Pancreas (tissue), 10 donors: ENCODE measurements around the gene RHBDL1. TPM values are rescaled to one million over a fixed set of nuclear protein-coding genes. Genes with fewer than 3 reads are reported as not detected.

Experiments
- ATAC-seq, 4 donors: fragments of 200-7000 bp; cut with Tn5 transposase; one replicate each; pipeline versions ENCODE4 v1.8.0 to v1.9.1; 2020; ENCODE audit warnings: mild to moderate bottlenecking in 4 of 4, moderate library complexity in 4 of 4
- DNase-seq, 6 donors: peaks; one replicate each; pipeline ENCODE4 v3.0.0-alpha.2; 2020
- FAIRE-seq: peaks from 2 replicates; lab custom pipeline; 2012; peaks lifted over from hg19 to GRCh38; lab: Jason Lieb, UNC
- H3K27ac ChIP-seq, 4 donors: fragments of 200-600 bp; sonication (generic); 1 replicate in 3 of 4; 2 replicates in 1 of 4; pipeline versions ENCODE4 v1.5.0 to v1.8.0; 2020
- H3K27me3 ChIP-seq, 4 donors: fragments of 200-600 bp; one replicate each; pipeline ENCODE4 v1.8.0; 2021
- H3K36me3 ChIP-seq, 3 donors: fragments of 200-600 bp; sonication (generic) in 1 of 3; one replicate each; pipeline versions ENCODE4 v1.5.0 to v1.8.0; 2020 to 2021
- H3K4me1 ChIP-seq, 3 donors: fragments of 200-600 bp; one replicate each; pipeline ENCODE4 v1.8.0; 2021
- H3K4me3 ChIP-seq, 4 donors: fragments of 200-600 bp; sonication (generic) in 2 of 4; one replicate each; pipeline versions ENCODE4 v1.5.0 to v1.8.0; 2020 to 2021
- H3K9me3 ChIP-seq, 4 donors: fragments of 200-600 bp; one replicate each; pipeline ENCODE4 v1.8.0; 2021
- WGBS, 2 donors: extraction: QIAGEN DNeasy Blood & Tissue Kit; methylation state at CpG; one replicate each; pipeline ENCODE4 v1.1.7; 2013; 5-methylcytosine and 5-hydroxymethylcytosine counted together
- intact Hi-C, 3 donors: fragments of 100-400 bp; cut with DNase I; formaldehyde crosslinking; loops; one replicate each; pipeline versions ENCODE4 v1.11.1 to v1.14.2; 2022
- polyA plus RNA-seq, 2 donors: library from polyadenylated mRNA; stranded (reverse); fragments of 200-250 nt; gene quantifications; one replicate each; pipeline ENCODE4 v1.2.3, GENCODE V29; 2013
- total RNA-seq, 6 donors: library from RNA; stranded (reverse); fragmentation: NEBNext Ultra II Directional in 4 of 6; extraction: Animal tissue kit (Norgen Biotek cat#: 25700) in 4 of 6; gene quantifications; one replicate each; pipeline versions ENCODE4 v1.2.1 to v1.2.4, GENCODE V29; 2021 to 2023
- TF ChIP-seq, protein P1 (sequence below), 4 donors: fragments of 200-600 bp; sonication (generic) in 3 of 4; IDR thresholded peaks; one replicate each; pipeline versions ENCODE4 v1.5.0 to v1.8.0; 2021; ENCODE audit warnings: antibody characterized with exemption in 4 of 4
- donor health status: healthy with polysubstance abuse.
- donor health status: DM: no; HTN: no; CAD: no; lungs with moderate emphysema.
- donor health status: DM: no; HTN: no; CAD: no.
- donor health status: control.
- donor health status: control.
- donor health status: Bipolar disorder and iron deficiency.
- donor health status: DM: yes; HTN: yes; CAD: no.
- donor health status: DM: no; HTN: no; CAD: no.
- donor health status: DM: no; HTN: no; CAD: no.
- donor health status: DM: yes; HTN: yes; CAD: no.

RHBDL1 gene
- total and polyA plus RNA-seq, 8 donors, result 0.28 to 5.1 (median 0.98) TPM

DNA sequence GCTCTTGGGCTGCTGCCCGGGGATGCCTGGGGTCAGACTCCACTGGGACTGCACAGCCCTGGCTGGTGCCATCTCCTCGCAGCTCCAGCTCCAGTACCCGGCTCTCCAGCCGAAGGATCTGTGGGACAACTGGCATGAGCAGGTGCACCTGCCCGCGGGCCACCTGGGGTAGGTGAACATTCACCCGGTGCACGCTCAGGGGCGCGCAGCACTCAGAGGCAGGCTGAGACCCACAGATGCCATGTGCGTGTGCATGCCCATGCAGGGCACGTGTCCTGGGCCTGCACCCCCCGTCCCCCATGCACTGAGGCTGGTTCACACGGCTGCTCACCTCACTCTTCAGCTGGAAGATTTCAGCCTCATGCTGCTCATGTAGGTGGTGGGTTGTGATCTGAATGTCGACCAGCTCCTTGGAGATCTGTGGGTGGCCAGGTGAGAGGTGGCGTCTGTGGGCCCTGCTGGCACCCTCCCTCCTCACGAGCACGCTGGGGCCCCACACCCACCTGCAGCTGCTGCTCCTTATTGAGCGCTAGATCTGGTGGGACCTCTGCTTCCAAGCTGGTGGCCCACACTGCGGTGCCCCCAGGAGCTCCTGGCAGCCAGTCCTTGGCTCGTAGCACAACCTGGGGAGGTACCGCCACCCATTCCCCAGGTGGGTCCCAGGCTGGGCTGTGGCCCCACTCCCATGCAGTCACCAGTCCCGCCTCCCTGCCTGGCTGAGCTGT, 50.2 kb downstream of the RHBDL1 start:
- ATAC-seq (no peak), FAIRE-seq (no peak), DNase-seq (peak in 2 of 6 donors; percentile 33 to 80)
- Histone ChIP-seq H3K27ac (no peak overlapping the region), H3K4me1 (peaks cover 9 to 22% (median 17%) of the 10 kb centered on the region in 3 donors), H3K9me3 (no peaks in the 10 kb centered on the region), H3K36me3 (no peaks in the 10 kb centered on the region), H3K27me3 (no peaks in the 10 kb centered on the region), H3K4me3 (no peak overlapping the region)
- 46 to 60% methylated on average over 23 of the region's 23 CpGs for WGBS, 2 donors
- intact Hi-C loops, result no loop called here
- TF ChIP-seq, protein P1, sequence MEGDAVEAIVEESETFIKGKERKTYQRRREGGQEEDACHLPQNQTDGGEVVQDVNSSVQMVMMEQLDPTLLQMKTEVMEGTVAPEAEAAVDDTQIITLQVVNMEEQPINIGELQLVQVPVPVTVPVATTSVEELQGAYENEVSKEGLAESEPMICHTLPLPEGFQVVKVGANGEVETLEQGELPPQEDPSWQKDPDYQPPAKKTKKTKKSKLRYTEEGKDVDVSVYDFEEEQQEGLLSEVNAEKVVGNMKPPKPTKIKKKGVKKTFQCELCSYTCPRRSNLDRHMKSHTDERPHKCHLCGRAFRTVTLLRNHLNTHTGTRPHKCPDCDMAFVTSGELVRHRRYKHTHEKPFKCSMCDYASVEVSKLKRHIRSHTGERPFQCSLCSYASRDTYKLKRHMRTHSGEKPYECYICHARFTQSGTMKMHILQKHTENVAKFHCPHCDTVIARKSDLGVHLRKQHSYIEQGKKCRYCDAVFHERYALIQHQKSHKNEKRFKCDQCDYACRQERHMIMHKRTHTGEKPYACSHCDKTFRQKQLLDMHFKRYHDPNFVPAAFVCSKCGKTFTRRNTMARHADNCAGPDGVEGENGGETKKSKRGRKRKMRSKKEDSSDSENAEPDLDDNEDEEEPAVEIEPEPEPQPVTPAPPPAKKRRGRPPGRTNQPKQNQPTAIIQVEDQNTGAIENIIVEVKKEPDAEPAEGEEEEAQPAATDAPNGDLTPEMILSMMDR (IDR thresholded peaks at IDR 0.05), result no peak

- TF ChIP-seq, protein P1 (IDR thresholded peaks at IDR 0.05), result no peak
- Histone ChIP-seq H3K36me3 (no peaks in the 10 kb centered on the region), H3K4me1 (peaks cover 9 to 22% (median 17%) of the 10 kb centered on the region in 3 donors), H3K27me3 (no peaks in the 10 kb centered on the region), H3K27ac (no peak overlapping the region), H3K4me3 (peak overlapping the region in 1 of 4 donors; percentile 49), H3K9me3 (no peaks in the 10 kb centered on the region)
- intact Hi-C loops, result no loop called here
- WGBS, 2 donors, result 8% methylated on average over 9 of the region's 9 CpGs
- ATAC-seq (no peak), DNase-seq (no peak), FAIRE-seq (no peak)
Measured at GRCh38 chr16:726188-726437, 50.6 kb downstream of the RHBDL1 start.

- no peak within 1 kb of the TSS for H3K27ac ChIP-seq
- no peaks in the 10 kb centered on the region for H3K27me3 ChIP-seq
- TF ChIP-seq, protein P1 (IDR thresholded peaks at IDR 0.05), result no peak
- peaks cover 9 to 19% (median 15%) of the 10 kb centered on the region in 3 donors for H3K4me1 ChIP-seq
- WGBS, 2 donors, result 1 to 2% methylated on average over 38 to 88 of the region's 88 CpGs
- peak in 3 of 4 donors; percentile 21 to 62 (median 28) for ATAC-seq
- intact Hi-C loops, result no loop called here
- H3K9me3 ChIP-seq, result no peaks in the 10 kb centered on the region
- no peak for FAIRE-seq
- peak in 4 of 6 donors; percentile 50 to 84 (median 74) for DNase-seq
- no peaks in the 10 kb centered on the region for H3K36me3 ChIP-seq
- H3K4me3 ChIP-seq, result peak within 1 kb of the TSS; percentile 14 to 49 (median 22)
Measured at GRCh38 chr16:726438-727290, 51.2 kb downstream of the RHBDL1 start, which contains the start of the genes CCDC78 and HAGHL. CCDC78 (minus strand) TSS chr16:726443; CDS start chr16:726367, 76 bp downstream. HAGHL (plus strand) TSS chr16:727106; CDS start chr16:727510, 404 bp downstream.

- Histone ChIP-seq H3K9me3 (no peaks in the 10 kb centered on the region), H3K4me3 (peak overlapping the region; percentile 14 to 49 (median 22)), H3K27me3 (no peaks in the 10 kb centered on the region), H3K27ac (no peak overlapping the region), H3K4me1 (peaks cover 9 to 16% (median 14%) of the 10 kb centered on the region in 3 donors), H3K36me3 (peaks cover 0 to 6% (median 0%) of the 10 kb centered on the region in 3 donors)
- intact Hi-C loops, result no loop called here
- TF ChIP-seq, protein P1 (IDR thresholded peaks at IDR 0.05), result no peak
- FAIRE-seq, result no peak
- ATAC-seq, result peak in 2 of 4 donors; percentile 3 to 8
- 0 to 1% methylated on average over 48 to 61 of the region's 61 CpGs for WGBS, 2 donors
- DNase-seq, result peak in 4 of 6 donors; percentile 5 to 84 (median 56)
Measured at GRCh38 chr16:727291-727977, 52.0 kb downstream of the RHBDL1 start.

Other genes starting within 250 kb of the RHBDL1 start
- gene CAPN15, start 148.0 kb upstream of the RHBDL1 start, total RNA-seq, result 10 to 100 TPM; 25.4 to 53.6 (median 37.2) TPM
- 10 to 100 TPM; 48.3 to 75.7 TPM for gene CAPN15, start 148.0 kb upstream of the RHBDL1 start, polyA plus RNA-seq
- 1 to 10 TPM in 1 of 6 donors, under 1 TPM in 5; 0.09 to 1.0 (median 0.70) TPM for gene PRR35, start 115.3 kb upstream of the RHBDL1 start, total RNA-seq
- gene PRR35, start 115.3 kb upstream of the RHBDL1 start, polyA plus RNA-seq, result under 1 TPM; 0.38 to 0.72 TPM
- under 1 TPM in 4 of 6 donors, not detected in 2; 0.08 to 0.28 (median 0.14) TPM for gene NHLRC4, start 108.7 kb upstream of the RHBDL1 start, total RNA-seq
- gene NHLRC4, start 108.7 kb upstream of the RHBDL1 start, polyA plus RNA-seq, result under 1 TPM; 0.05 to 0.27 TPM
- 10 to 100 TPM; 29.7 to 48.4 (median 40.0) TPM for gene PIGQ, start 105.7 kb upstream of the RHBDL1 start, total RNA-seq
- 100 to 1,000 TPM in 1 of 2 donors, 10 to 100 TPM in 1; 79.5 to 165 TPM for gene PIGQ, start 105.7 kb upstream of the RHBDL1 start, polyA plus RNA-seq
- 10 to 100 TPM; 19.4 to 42.4 (median 30.6) TPM for gene RAB40C, start 85.6 kb upstream of the RHBDL1 start, total RNA-seq
- 10 to 100 TPM; 47.0 to 71.4 TPM for gene RAB40C, start 85.6 kb upstream of the RHBDL1 start, polyA plus RNA-seq
- 1 to 10 TPM in 3 of 6 donors, under 1 TPM in 3; 0.75 to 2.0 (median 1.2) TPM for gene WFIKKN1, start 44.7 kb upstream of the RHBDL1 start, total RNA-seq
- 10 to 100 TPM in 1 of 2 donors, 1 to 10 TPM in 1; 2.6 to 13.8 TPM for gene WFIKKN1, start 44.7 kb upstream of the RHBDL1 start, polyA plus RNA-seq
- gene METTL26, start 39.4 kb upstream of the RHBDL1 start, total RNA-seq, result 10 to 100 TPM; 18.8 to 32.3 (median 24.4) TPM
- gene METTL26, start 39.4 kb upstream of the RHBDL1 start, polyA plus RNA-seq, result 100 to 1,000 TPM in 1 of 2 donors, 10 to 100 TPM in 1; 87.6 to 130 TPM
- 10 to 100 TPM; 19.0 to 33.9 (median 21.9) TPM for gene MCRIP2, start 33.8 kb upstream of the RHBDL1 start, total RNA-seq
- gene MCRIP2, start 33.8 kb upstream of the RHBDL1 start, polyA plus RNA-seq, result 10 to 100 TPM; 65.1 to 89.3 TPM
- gene WDR90, start 26.3 kb upstream of the RHBDL1 start, total RNA-seq, result 10 to 100 TPM; 14.7 to 23.4 (median 19.3) TPM
- 10 to 100 TPM; 85.5 to 91.3 TPM for gene WDR90, start 26.3 kb upstream of the RHBDL1 start, polyA plus RNA-seq
- 10 to 100 TPM; 33.5 to 66.2 (median 45.6) TPM for gene RHOT2, start 7.5 kb upstream of the RHBDL1 start, total RNA-seq
- 100 to 1,000 TPM; 260 to 265 TPM for gene RHOT2, start 7.5 kb upstream of the RHBDL1 start, polyA plus RNA-seq
- gene STUB1, start 4.7 kb downstream of the RHBDL1 start, total RNA-seq, result 10 to 100 TPM; 40.1 to 66.1 (median 56.0) TPM
- 100 to 1,000 TPM in 1 of 2 donors, 10 to 100 TPM in 1; 89.5 to 130 TPM for gene STUB1, start 4.7 kb downstream of the RHBDL1 start, polyA plus RNA-seq
- gene JMJD8, start 8.7 kb downstream of the RHBDL1 start, total RNA-seq, result 10 to 100 TPM; 25.0 to 40.3 (median 30.9) TPM
- gene JMJD8, start 8.7 kb downstream of the RHBDL1 start, polyA plus RNA-seq, result 10 to 100 TPM; 47.4 to 50.2 TPM
- 1 to 10 TPM; 3.5 to 7.5 (median 5.2) TPM for gene WDR24, start 14.7 kb downstream of the RHBDL1 start, total RNA-seq
- 1 to 10 TPM; 7.9 to 8.7 TPM for gene WDR24, start 14.7 kb downstream of the RHBDL1 start, polyA plus RNA-seq
- gene FBXL16, start 30.1 kb downstream of the RHBDL1 start, total RNA-seq, result 1 to 10 TPM in 4 of 6 donors, under 1 TPM in 2; 0.60 to 2.8 (median 1.7) TPM
- 10 to 100 TPM in 1 of 2 donors, 1 to 10 TPM in 1; 4.8 to 17.7 TPM for gene FBXL16, start 30.1 kb downstream of the RHBDL1 start, polyA plus RNA-seq
- 10 to 100 TPM; 27.6 to 44.9 (median 37.7) TPM for gene METRN, start 39.4 kb downstream of the RHBDL1 start, total RNA-seq
- 10 to 100 TPM; 74.2 to 82.0 TPM for gene METRN, start 39.4 kb downstream of the RHBDL1 start, polyA plus RNA-seq
- gene ANTKMT, start 45.5 kb downstream of the RHBDL1 start, total RNA-seq, result 10 to 100 TPM; 12.2 to 25.5 (median 20.1) TPM
- gene ANTKMT, start 45.5 kb downstream of the RHBDL1 start, polyA plus RNA-seq, result 10 to 100 TPM; 35.2 to 41.7 TPM
- gene CCDC78, start 50.8 kb downstream of the RHBDL1 start, total RNA-seq, result under 1 TPM; 0.16 to 0.95 (median 0.25) TPM
- 1 to 10 TPM; 2.1 to 7.7 TPM for gene CCDC78, start 50.8 kb downstream of the RHBDL1 start, polyA plus RNA-seq
- gene HAGHL, start 51.4 kb downstream of the RHBDL1 start, total RNA-seq, result 1 to 10 TPM in 4 of 6 donors, under 1 TPM in 2; 0.47 to 4.6 (median 1.1) TPM
- gene HAGHL, start 51.4 kb downstream of the RHBDL1 start, polyA plus RNA-seq, result 10 to 100 TPM in 1 of 2 donors, 1 to 10 TPM in 1; 6.4 to 17.5 TPM
- gene CIAO3, start 65.3 kb downstream of the RHBDL1 start, total RNA-seq, result 10 to 100 TPM; 11.1 to 25.4 (median 14.1) TPM
- gene CIAO3, start 65.3 kb downstream of the RHBDL1 start, polyA plus RNA-seq, result 10 to 100 TPM; 40.2 to 72.9 TPM
- 1 to 10 TPM in 2 of 6 donors, under 1 TPM in 3, not detected in 1; 0.35 to 2.4 (median 0.90) TPM for gene MSLN, start 85.1 kb downstream of the RHBDL1 start, total RNA-seq
- gene MSLN, start 85.1 kb downstream of the RHBDL1 start, polyA plus RNA-seq, result 1 to 10 TPM in 1 of 2 donors, under 1 TPM in 1; 0.96 to 4.6 TPM
- 10 to 100 TPM in 2 of 6 donors, 1 to 10 TPM in 4; 6.2 to 11.1 (median 8.6) TPM for gene RPUSD1, start 112.7 kb downstream of the RHBDL1 start, total RNA-seq
- gene RPUSD1, start 112.7 kb downstream of the RHBDL1 start, polyA plus RNA-seq, result 10 to 100 TPM; 17.7 to 21.1 TPM
- 10 to 100 TPM in 1 of 6 donors, 1 to 10 TPM in 5; 5.4 to 11.0 (median 6.5) TPM for gene CHTF18, start 112.9 kb downstream of the RHBDL1 start, total RNA-seq
- 10 to 100 TPM; 30.4 to 61.6 TPM for gene CHTF18, start 112.9 kb downstream of the RHBDL1 start, polyA plus RNA-seq
- not detected for gene GNG13, start 125.1 kb downstream of the RHBDL1 start, total RNA-seq
- not detected for gene GNG13, start 125.1 kb downstream of the RHBDL1 start, polyA plus RNA-seq